ENCODE data around the gene BCL7C. TPM values are rescaled to one million over a fixed set of nuclear protein-coding genes. Genes with fewer than 3 reads are reported as not detected.
A peak's percentile ranks its signal among the peaks of the same experiment; 100 is the strongest.

BCL7C gene
- total RNA-seq, 1 donor from 2014 or later, result 53.9 TPM

GRCh38 chr16:30934827-30935557 is 41.1 kb upstream of the BCL7C start:
- peak overlapping the region; percentile 91 for H3K27ac Mint-ChIP-seq (ENCODE audit: unreplicated experiment)

DNA sequence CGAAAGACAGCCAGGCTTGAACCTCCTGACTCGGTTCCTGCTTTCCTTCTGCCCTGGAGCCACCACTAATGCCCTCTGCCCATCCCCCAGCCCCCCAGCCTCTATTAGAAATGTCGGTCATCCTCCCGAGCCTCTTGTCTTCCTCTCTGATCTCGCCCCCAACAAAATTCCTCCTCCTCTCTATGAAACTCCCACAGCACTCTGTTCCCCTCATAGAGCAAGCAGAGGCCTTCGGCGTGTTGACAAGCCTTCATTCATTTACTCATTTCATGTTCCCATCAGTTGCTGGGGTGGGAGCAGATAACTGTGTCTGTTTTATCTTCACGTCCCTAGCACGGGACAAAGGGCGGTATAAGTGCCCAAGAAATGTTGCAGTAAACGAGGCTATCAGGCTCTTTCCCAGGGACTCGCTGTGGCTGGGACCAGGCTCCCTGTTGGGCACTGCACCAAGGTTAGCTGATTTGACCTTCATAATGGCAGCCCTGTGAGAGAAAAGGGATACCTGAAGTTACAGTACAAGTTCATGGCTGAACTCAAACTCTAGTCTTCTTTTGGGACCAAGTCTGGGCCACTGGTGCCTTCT is 37.3 kb upstream of the BCL7C start:
- no peak for DNase-seq (ENCODE audit: low spot score)
- H3K4me3 Mint-ChIP-seq (ENCODE audit: unreplicated experiment), result no peak overlapping the region
- H3K27ac Mint-ChIP-seq (ENCODE audit: unreplicated experiment), result no peak overlapping the region
- peaks cover 19% of the 10 kb centered on the region for H3K27me3 Mint-ChIP-seq (ENCODE audit: unreplicated experiment)
- H3K36me3 Mint-ChIP-seq (ENCODE audit: low read depth, unreplicated experiment), result peaks cover 47% of the 10 kb centered on the region
- no peaks in the 10 kb centered on the region for H3K9me3 Mint-ChIP-seq (ENCODE audit: unreplicated experiment)
- H3K4me1 Mint-ChIP-seq (ENCODE audit: unreplicated experiment), result peaks cover 26% of the 10 kb centered on the region
- no peak for TF ChIP-seq CTCF (IDR thresholded peaks at IDR 0.05; ENCODE audit: unreplicated experiment)

More at GRCh38 chr16:30934827-30935557, 41.1 kb upstream of the BCL7C start:
- H3K4me1 Mint-ChIP-seq (ENCODE audit: unreplicated experiment), result peaks cover 21% of the 10 kb centered on the region
- TF ChIP-seq CTCF (IDR thresholded peaks at IDR 0.05; ENCODE audit: unreplicated experiment), result peak; percentile 31
- peaks cover 53% of the 10 kb centered on the region for H3K36me3 Mint-ChIP-seq (ENCODE audit: low read depth, unreplicated experiment)
- peak; percentile 81 for DNase-seq (ENCODE audit: low spot score)
- no peaks in the 10 kb centered on the region for H3K9me3 Mint-ChIP-seq (ENCODE audit: unreplicated experiment)
- peak overlapping the region; percentile 82 for H3K4me3 Mint-ChIP-seq (ENCODE audit: unreplicated experiment)
- peaks cover 24% of the 10 kb centered on the region for H3K27me3 Mint-ChIP-seq (ENCODE audit: unreplicated experiment)

- Mint-ChIP-seq H3K4me1 (ENCODE audit: unreplicated experiment) (peaks cover 27% of the 10 kb centered on the region), H3K27ac (ENCODE audit: unreplicated experiment) (no peak overlapping the region), H3K27me3 (ENCODE audit: unreplicated experiment) (peaks cover 19% of the 10 kb centered on the region), H3K9me3 (ENCODE audit: unreplicated experiment) (no peaks in the 10 kb centered on the region), H3K4me3 (ENCODE audit: unreplicated experiment) (no peak overlapping the region), H3K36me3 (ENCODE audit: low read depth, unreplicated experiment) (peaks cover 40% of the 10 kb centered on the region)
- TF ChIP-seq CTCF (IDR thresholded peaks at IDR 0.05; ENCODE audit: unreplicated experiment), result no peak
- DNase-seq (ENCODE audit: low spot score), result no peak
Observed at GRCh38 chr16:30930160-30930571, 36.3 kb upstream of the BCL7C start.

DNA sequence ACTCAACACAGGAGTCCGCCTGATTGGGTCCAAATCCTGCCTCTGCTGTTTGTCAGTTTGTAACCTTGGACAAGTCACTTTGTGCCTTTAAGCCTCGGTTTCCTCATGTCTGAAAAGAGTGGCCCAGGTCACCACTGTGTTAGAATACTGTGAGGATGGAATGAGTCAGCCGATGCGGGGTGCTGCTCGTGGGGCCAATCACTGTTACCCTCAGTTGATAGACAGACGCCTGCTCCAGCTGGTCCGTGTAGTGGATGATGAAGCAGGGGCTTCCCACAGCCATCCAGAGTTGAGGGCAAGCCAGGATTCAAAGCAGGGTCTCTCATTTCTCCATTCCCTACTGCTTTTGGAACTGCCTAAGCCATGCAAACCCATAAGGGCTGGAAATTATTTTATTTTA is 35.3 kb upstream of the BCL7C start:
- H3K4me1 Mint-ChIP-seq (ENCODE audit: unreplicated experiment), result peaks cover 26% of the 10 kb centered on the region
- H3K9me3 Mint-ChIP-seq (ENCODE audit: unreplicated experiment), result no peaks in the 10 kb centered on the region
- DNase-seq (ENCODE audit: low spot score), result no peak
- no peak overlapping the region for H3K27ac Mint-ChIP-seq (ENCODE audit: unreplicated experiment)
- no peak for TF ChIP-seq CTCF (IDR thresholded peaks at IDR 0.05; ENCODE audit: unreplicated experiment)
- H3K27me3 Mint-ChIP-seq (ENCODE audit: unreplicated experiment), result peaks cover 14% of the 10 kb centered on the region
- H3K4me3 Mint-ChIP-seq (ENCODE audit: unreplicated experiment), result no peak overlapping the region
- H3K36me3 Mint-ChIP-seq (ENCODE audit: low read depth, unreplicated experiment), result peaks cover 39% of the 10 kb centered on the region

DNA sequence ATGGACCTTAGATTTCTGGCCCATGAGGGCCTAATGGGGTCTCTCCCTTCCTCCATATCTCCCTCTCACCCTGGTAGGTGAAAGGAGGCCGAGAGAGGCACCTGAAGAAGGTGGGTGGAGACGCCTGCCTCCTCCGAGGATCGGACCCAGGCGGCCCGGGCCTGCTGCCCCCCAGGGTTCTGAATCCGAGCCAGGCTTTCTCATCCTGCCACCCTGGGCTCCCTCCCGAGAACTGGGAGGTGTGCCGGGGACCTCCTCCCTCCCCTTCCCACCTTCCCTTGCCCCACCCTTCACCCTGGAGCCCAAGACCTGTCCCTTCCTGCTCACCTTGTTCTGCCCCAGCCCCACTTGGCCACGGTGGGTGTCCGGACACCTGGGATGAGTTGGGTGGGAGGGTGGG is 34.5 kb upstream of the BCL7C start:
- Mint-ChIP-seq H3K4me1 (ENCODE audit: unreplicated experiment) (peaks cover 26% of the 10 kb centered on the region), H3K4me3 (ENCODE audit: unreplicated experiment) (no peak overlapping the region), H3K27ac (ENCODE audit: unreplicated experiment) (no peak overlapping the region), H3K27me3 (ENCODE audit: unreplicated experiment) (peaks cover 14% of the 10 kb centered on the region), H3K9me3 (ENCODE audit: unreplicated experiment) (no peaks in the 10 kb centered on the region), H3K36me3 (ENCODE audit: low read depth, unreplicated experiment) (peaks cover 39% of the 10 kb centered on the region)
- TF ChIP-seq CTCF (IDR thresholded peaks at IDR 0.05; ENCODE audit: unreplicated experiment), result no peak
- no peak for DNase-seq (ENCODE audit: low spot score)
